Measurements from ENCODE around the gene ALG8.
"Not testable (repeated sequence)": the region's sequence is repeated elsewhere in the genome, so short reads cannot be mapped to it uniquely, and the experiment has no call there.

The ALG8 gene

DNA sequence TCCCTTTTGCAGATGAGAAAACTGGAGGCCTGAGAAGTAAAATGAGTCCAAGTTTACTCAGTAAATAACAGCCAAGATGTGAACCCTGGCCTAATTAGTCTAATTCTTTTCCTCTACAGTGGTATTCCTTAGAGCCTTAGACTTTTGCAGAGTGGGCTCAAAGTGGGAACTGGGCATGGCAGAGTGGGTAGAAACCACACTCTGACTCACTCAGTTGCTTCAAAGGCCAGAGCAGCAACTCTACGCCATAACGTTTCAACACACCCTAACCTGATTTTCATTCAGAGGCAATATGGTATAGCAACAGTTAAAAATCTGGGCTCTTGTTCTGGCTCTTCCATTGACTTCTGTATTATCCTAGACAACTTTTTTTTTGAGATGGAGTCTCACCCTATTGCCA lies 73.0 kb downstream of the ALG8 start:
- no peak for DNase-seq

DNA sequence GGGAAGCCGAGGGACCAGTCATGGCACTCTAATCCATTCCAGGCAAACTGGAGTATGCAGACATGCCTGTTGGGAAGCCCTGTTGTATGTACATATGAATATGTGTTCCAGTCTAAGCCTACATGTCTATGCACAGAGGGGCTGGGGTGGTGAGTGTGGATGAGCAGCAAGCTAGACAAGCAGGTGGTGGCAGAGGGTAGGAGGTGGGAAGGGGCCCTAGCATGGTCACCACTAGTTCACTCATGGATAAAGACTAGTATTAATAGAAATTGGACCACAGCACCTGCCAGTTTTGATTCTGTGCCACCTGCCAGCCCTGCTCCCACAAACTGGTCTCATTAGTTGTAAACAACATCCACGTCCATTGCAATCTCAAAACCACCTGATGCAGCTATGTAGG lies 74.2 kb downstream of the ALG8 start:
- DNase-seq = no peak

DNA sequence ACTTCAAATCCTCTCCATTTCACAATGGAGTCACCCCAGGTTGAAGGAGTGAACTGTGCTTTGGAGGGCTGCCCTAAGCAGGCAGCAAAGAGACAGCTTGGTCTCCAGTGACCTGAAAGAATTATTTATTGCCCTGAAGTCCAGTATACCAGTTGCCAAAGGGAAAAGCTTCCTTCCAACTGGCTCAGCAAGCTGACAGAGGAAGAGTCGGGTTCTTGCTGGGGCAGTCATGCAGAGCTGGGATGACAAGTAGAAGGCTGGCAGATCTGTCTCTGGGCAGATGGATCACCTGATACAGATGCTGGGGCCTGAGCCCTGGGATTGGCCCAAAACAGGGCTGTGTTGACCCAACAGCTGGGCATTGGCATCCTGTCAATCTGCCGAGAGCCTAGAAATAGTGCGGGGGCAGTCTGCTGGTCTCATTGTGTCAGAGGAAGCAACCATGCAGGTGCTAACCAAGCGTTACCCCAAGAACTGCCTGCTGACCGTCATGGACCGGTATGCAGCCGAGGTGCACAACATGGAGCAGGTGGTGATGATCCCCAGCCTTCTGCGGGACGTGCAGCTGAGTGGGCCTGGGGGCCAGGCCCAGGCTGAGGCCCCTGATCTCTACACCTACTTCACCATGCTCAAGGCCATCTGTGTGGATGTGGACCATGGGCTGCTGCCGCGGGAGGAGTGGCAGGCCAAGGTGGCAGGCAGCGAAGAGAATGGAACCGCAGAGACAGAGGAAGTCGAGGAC lies 75.8 kb downstream of the ALG8 start, which contains the start of gene THRSP:
THRSP (plus strand) TSS at position 422 of the 742 bp plus-strand sequence; CDS start at position 443, 21 bp downstream.
- no peak for DNase-seq

DNA sequence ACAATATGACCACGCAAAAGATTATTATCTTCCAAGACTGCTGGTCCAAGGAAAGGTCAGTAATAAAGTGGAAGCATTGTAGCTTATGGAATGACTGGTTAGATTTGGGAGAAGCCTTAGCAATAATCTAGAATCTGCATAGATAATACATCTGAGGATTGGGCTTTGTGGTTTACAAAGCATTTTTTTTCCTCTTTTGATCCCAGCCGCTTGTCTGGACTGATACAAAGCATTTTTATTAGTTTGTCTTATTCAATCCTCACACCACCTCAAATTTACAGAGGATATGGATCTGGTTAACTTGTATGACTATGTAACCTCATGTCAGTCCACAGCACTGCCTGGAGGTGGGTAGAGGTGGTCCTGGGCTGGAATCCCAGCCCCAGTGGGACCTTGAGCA lies 76.8 kb downstream of the ALG8 start:
- no peak for DNase-seq

DNA sequence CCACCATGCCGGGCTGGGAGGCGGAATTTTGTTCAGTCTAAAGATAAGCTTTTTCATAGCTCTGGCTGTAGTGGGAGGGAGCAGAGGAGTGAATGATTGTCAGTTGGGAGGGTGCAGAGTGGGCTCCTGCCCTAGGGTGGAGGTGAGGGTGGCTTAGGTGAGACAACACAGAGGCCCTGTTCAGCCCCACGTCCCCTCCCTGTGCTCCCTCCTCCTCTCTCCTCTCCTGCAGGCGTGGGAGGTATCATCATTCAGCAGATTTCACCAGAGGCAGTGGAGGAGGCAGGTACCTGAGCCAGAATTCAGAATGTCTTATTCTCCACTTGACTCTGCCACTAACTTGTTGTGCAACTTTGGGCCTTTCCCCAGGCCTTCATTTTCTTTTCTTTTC lies 77.5 kb downstream of the ALG8 start:
- no peak for DNase-seq

DNA sequence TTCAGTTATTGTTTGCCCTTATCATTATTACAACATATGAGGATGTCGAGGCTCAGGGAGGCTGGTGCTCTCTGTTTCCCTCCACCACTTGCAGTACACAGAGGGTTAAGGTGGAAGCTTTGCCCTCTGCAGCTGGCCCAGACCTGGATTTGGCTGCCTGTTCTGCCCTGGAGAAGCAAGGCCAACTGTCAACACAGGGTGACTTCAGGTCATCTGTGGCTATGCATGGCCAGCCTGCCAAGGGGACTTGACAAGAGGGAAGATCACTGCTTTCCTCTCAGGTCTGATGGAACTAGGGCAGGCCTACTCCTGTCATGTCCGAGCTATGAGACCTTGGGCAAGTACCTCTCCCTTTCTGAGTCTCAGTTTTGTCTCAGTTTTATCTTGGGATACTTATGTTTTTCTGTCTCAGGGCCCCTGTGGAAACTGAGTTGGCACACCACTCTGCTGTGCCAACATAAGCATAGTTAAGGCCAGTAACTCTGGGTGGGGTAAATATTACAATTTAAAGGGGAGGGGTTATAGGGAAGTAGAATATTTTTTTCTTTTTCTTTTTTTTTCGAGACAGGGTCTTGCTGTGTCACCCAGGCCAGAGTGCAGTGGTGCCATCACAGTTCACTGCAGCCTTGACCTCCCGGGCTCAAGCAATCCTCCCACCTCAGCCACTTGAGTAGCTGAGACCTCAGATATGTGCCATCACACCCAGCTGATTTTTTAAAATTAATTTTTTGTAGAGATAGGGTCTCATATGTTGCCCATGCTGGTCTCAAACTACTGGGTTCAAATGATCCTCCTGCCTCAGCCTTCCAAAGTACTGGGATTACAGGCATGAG lies 78.1 kb downstream of the ALG8 start:
- no peak for DNase-seq

DNA sequence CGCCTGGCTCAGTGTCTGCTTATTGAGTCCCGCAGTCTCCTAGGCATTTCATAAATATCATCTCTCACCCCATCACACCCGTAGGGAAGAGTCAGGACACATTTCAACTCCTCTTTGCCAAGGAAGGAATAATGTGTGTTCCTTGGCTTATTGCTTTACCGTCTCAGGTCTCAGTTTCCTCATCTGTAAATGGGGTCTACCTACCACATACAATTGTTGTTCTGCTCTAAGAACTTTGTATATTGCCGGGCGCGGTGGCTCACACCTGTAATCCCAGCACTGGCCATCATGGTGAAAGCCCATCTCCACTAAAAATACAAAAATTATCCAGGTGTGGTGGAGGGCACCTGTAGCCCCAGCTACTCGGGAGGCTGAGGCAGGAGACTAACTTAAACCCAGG lies 78.9 kb downstream of the ALG8 start:
- DNase-seq = no peak

DNA sequence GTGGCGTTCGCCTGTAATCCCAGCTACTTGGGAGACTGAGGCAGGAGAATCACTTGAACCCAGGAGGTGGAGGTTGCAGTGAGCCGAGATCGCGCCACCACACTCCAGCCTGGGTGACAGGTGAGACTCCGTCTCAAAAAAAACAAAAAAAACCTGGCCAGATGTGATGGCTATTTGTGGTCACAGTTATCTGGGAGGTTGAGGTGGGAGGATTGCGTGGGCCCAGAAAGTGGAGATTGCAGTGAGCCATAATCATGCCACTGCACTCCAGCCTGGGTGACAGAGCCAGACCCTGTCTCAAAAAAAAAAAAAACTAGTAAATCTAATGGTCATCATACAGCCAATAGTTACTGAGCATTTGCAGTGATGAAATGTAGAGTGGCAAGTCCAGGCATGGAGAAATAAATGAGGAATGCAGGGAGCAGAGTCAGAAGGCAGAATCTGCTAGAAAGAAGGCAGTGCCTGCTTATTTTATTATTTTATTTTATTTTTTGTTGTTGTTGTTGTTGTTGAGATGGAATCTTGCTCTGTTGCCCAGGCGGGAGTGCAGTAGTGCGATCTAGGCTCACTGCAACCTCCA lies 79.6 kb downstream of the ALG8 start:
- DNase-seq = not testable (repeated sequence)

DNA sequence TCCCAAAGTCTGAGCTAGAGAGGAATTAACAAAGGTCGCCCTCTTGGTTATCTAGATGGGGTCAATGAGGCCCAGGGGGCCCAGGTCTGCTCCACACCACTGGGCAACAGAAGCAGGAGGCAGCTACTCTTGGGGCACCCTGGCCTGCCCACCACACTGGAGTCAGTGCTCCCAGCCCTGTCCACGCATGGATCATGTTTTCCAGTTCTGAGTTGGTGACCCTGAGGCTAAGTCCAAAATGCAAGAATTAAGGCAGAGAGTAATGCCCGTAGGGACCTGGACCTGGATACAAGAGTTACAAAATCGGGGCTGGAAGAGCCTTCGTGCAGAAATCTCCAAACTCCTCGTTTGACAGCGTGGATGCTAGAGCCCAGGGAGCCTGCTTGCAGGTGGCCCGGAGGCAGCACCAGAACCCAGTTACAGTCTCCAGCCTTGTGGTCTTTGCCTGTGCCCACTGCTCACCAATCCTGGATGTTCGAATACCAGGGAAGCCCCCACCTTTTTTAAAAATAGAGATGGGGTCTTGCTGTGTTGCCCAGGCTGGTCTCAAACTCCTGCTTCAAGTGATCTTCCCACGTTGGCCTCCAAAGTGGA lies 81.9 kb downstream of the ALG8 start:
- no peak for DNase-seq

DNA sequence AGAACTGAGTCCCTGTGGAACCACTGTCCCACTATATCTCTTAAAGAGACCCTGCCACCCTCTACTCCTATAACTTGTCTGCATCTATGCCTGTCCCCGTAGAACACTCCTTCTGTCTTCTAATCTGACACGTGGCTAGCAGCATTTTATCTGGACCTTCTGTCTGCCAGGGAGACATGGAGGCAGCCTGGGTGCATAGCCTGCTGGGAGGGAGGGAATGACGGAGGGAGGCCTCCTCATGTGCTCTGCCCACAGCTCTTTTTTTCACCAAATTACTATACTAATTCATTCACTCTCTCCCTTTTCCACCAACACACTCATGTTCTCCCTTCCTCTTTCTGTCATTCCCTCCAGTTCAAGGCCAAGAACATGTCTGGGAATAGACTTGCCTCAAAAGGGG lies 83.3 kb downstream of the ALG8 start:
- no peak for DNase-seq

DNA sequence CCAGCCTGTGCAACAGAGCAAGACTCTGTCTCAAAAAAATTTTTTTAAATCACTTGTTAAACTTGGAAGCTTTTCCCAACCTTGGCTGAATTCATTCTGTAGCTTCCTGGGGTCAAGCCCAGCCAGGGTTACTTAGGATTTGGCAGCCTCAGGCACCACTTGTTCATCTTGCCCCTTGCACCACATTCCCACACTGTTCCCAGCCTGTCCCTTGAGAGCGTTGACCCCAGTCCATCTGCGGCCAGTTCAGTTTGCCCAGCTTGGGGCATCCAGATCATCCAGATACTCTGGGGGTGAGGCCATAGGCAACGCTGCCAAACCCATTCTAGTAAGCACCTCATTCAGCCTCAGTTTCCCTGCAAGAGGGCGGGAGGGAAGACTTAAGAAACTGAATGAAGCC lies 84.5 kb downstream of the ALG8 start:
- DNase-seq = no peak

DNA sequence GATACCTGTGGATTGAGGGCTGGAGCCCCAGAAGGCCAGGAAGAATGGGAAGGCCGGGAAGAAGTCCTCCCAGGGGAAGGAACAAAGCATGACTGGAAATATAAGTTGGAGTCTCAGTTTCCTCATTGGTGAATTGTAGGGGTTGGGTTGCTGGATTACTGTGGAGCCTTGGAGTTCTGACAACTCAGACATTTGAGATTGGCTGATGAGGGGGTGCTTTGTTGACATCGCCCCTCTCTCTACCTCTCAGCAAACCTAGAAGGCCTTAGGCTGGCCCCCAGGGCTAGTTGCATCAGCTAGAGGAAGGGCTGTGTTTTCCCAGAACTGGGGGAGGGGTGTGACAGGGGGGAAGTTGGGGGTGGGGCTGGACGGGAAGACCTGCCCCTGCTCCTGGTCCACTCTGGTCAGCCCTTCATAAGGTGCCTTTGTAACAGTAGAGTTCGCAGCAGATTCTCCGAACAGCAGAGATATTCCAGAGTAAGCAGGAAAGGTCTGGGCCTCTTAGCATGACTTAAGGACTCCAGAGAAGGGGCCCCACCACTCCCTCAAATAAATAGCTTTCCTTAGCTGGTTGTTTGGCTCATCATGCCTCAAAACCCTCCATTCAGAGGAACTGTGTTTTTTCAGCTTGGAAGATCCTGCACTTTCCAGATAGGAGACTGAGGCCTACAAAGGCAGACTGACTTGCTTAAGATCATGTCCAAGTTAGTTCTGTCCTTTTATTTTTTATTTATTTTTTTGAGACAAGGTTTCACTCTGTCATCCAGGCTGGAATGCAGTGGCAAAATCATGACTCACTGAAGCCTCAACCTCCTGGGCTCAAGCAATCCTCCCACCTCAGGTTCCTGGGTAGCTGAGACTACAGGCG lies 88.2 kb downstream of the ALG8 start:
- no peak for DNase-seq
